ENCODE data around the gene TRIM43B. TPM values are rescaled to one million over a fixed set of nuclear protein-coding genes. Genes with fewer than 3 reads are reported as not detected.
"Not testable (repeated sequence)": the region's sequence is repeated elsewhere in the genome, so short reads cannot be mapped to it uniquely, and the experiment has no call there.

TRIM43B gene
- total RNA-seq, 1 experiment from 2014 or later: not detected

- H3K79me2 ChIP-seq (ENCODE audit: insufficient read depth, low read length); intact Hi-C loops (cut with micrococcal nuclease); H3K9me3 ChIP-seq (ENCODE audit: control insufficient read depth in 1 of 2, insufficient read depth in 1 of 2, low read depth in 1 of 2, low read length in 2 of 2); H3K4me1 ChIP-seq (ENCODE audit: control insufficient read depth in 1 of 2, insufficient read depth in 2 of 2, low read length in 2 of 2); BruUV-seq (replicated peaks); RAD21 ChIA-PET (ENCODE audit: low non-redundant PET in 1 of 2, low total read pairs in 2 of 2, uncharacterized antibody in 2 of 2, unreplicated experiment in 2 of 2); H4K20me1 ChIP-seq (ENCODE audit: insufficient read depth); H3K27me3 ChIP-seq (ENCODE audit: insufficient read depth, low read length); H3K27ac ChIP-seq (ENCODE audit: low read depth, low read length); H3K4me2 ChIP-seq (ENCODE audit: low read length); H3K9me2 ChIP-seq (ENCODE audit: insufficient read depth); POLR2A ChIA-PET; ATAC-seq; H3K9ac ChIP-seq (ENCODE audit: low read length); H3K4me3 ChIP-seq (replicated peaks in 1 of 2; ENCODE audit: low read depth in 1 of 2, low read length in 2 of 2); H2AFZ ChIP-seq (ENCODE audit: low read depth, low read length, poor library complexity, severe bottlenecking); DNase-seq (ENCODE audit: low read depth, low spot score); H3K36me3 ChIP-seq (ENCODE audit: control insufficient read depth in 1 of 2, insufficient read depth in 2 of 2, low read length in 2 of 2); CTCF ChIA-PET: not testable (repeated sequence)
These were observed 9.5 kb downstream of the TRIM43B start for GRCh38 chr2:95475025-95475424.

- H3K4me2 ChIP-seq (ENCODE audit: low read length); H2AFZ ChIP-seq (ENCODE audit: low read depth, low read length, poor library complexity, severe bottlenecking); H3K9me3 ChIP-seq (ENCODE audit: control insufficient read depth in 1 of 2, insufficient read depth in 1 of 2, low read depth in 1 of 2, low read length in 2 of 2); DNase-seq (ENCODE audit: low read depth, low spot score); H4K20me1 ChIP-seq (ENCODE audit: insufficient read depth); H3K27ac ChIP-seq (ENCODE audit: low read depth, low read length); ATAC-seq; RAD21 ChIA-PET (ENCODE audit: low non-redundant PET in 1 of 2, low total read pairs in 2 of 2, uncharacterized antibody in 2 of 2, unreplicated experiment in 2 of 2); POLR2A ChIA-PET; H3K4me1 ChIP-seq (ENCODE audit: control insufficient read depth in 1 of 2, insufficient read depth in 2 of 2, low read length in 2 of 2); intact Hi-C loops (cut with micrococcal nuclease); H3K79me2 ChIP-seq (ENCODE audit: insufficient read depth, low read length); H3K9me2 ChIP-seq (ENCODE audit: insufficient read depth); H3K9ac ChIP-seq (ENCODE audit: low read length); CTCF ChIA-PET; H3K36me3 ChIP-seq (ENCODE audit: control insufficient read depth in 1 of 2, insufficient read depth in 2 of 2, low read length in 2 of 2); H3K27me3 ChIP-seq (ENCODE audit: insufficient read depth, low read length); H3K4me3 ChIP-seq (replicated peaks in 1 of 2; ENCODE audit: low read depth in 1 of 2, low read length in 2 of 2); BruUV-seq (replicated peaks): not testable (repeated sequence)
These were observed 16.6 kb downstream of the TRIM43B start for GRCh38 chr2:95467984-95468383.

GRCh38 chr2:95466572-95466971 lies 18.0 kb downstream of the TRIM43B start:
- CTCF ChIA-PET: not testable (repeated sequence)

GRCh38 chr2:95463292-95463691 lies 21.3 kb downstream of the TRIM43B start:
- CTCF ChIA-PET; H4K20me1 ChIP-seq (ENCODE audit: insufficient read depth); H3K27ac ChIP-seq (ENCODE audit: low read depth, low read length); H3K36me3 ChIP-seq (ENCODE audit: control insufficient read depth in 1 of 2, insufficient read depth in 2 of 2, low read length in 2 of 2); BruUV-seq (replicated peaks); RAD21 ChIA-PET (ENCODE audit: low non-redundant PET in 1 of 2, low total read pairs in 2 of 2, uncharacterized antibody in 2 of 2, unreplicated experiment in 2 of 2); H2AFZ ChIP-seq (ENCODE audit: low read depth, low read length, poor library complexity, severe bottlenecking); H3K9me3 ChIP-seq (ENCODE audit: control insufficient read depth in 1 of 2, insufficient read depth in 1 of 2, low read depth in 1 of 2, low read length in 2 of 2); H3K4me3 ChIP-seq (replicated peaks in 1 of 2; ENCODE audit: low read depth in 1 of 2, low read length in 2 of 2); H3K4me2 ChIP-seq (ENCODE audit: low read length); H3K4me1 ChIP-seq (ENCODE audit: control insufficient read depth in 1 of 2, insufficient read depth in 2 of 2, low read length in 2 of 2); POLR2A ChIA-PET; ATAC-seq; H3K9ac ChIP-seq (ENCODE audit: low read length); H3K9me2 ChIP-seq (ENCODE audit: insufficient read depth); H3K79me2 ChIP-seq (ENCODE audit: insufficient read depth, low read length); H3K27me3 ChIP-seq (ENCODE audit: insufficient read depth, low read length); DNase-seq (ENCODE audit: low read depth, low spot score); intact Hi-C loops (cut with micrococcal nuclease): not testable (repeated sequence)

More at GRCh38 chr2:95466572-95466971, 18.0 kb downstream of the TRIM43B start:
- BruUV-seq (replicated peaks); H3K36me3 ChIP-seq (ENCODE audit: control insufficient read depth in 1 of 2, insufficient read depth in 2 of 2, low read length in 2 of 2); H3K79me2 ChIP-seq (ENCODE audit: insufficient read depth, low read length); DNase-seq (ENCODE audit: low read depth, low spot score); H4K20me1 ChIP-seq (ENCODE audit: insufficient read depth); H3K9ac ChIP-seq (ENCODE audit: low read length); intact Hi-C loops (cut with micrococcal nuclease); ATAC-seq; H3K4me3 ChIP-seq (replicated peaks in 1 of 2; ENCODE audit: low read depth in 1 of 2, low read length in 2 of 2); H2AFZ ChIP-seq (ENCODE audit: low read depth, low read length, poor library complexity, severe bottlenecking); POLR2A ChIA-PET; H3K4me1 ChIP-seq (ENCODE audit: control insufficient read depth in 1 of 2, insufficient read depth in 2 of 2, low read length in 2 of 2); H3K27ac ChIP-seq (ENCODE audit: low read depth, low read length); H3K9me2 ChIP-seq (ENCODE audit: insufficient read depth); H3K9me3 ChIP-seq (ENCODE audit: control insufficient read depth in 1 of 2, insufficient read depth in 1 of 2, low read depth in 1 of 2, low read length in 2 of 2); RAD21 ChIA-PET (ENCODE audit: low non-redundant PET in 1 of 2, low total read pairs in 2 of 2, uncharacterized antibody in 2 of 2, unreplicated experiment in 2 of 2); H3K4me2 ChIP-seq (ENCODE audit: low read length); H3K27me3 ChIP-seq (ENCODE audit: insufficient read depth, low read length): not testable (repeated sequence)

GRCh38 chr2:95445317-95445716 lies 39.2 kb downstream of the TRIM43B start:
- RAD21 ChIA-PET (ENCODE audit: low non-redundant PET in 1 of 2, low total read pairs in 2 of 2, uncharacterized antibody in 2 of 2, unreplicated experiment in 2 of 2); CTCF ChIA-PET; DNase-seq (ENCODE audit: low read depth, low spot score); H3K9me3 ChIP-seq (ENCODE audit: control insufficient read depth in 1 of 2, insufficient read depth in 1 of 2, low read depth in 1 of 2, low read length in 2 of 2); POLR2A ChIA-PET; H2AFZ ChIP-seq (ENCODE audit: low read depth, low read length, poor library complexity, severe bottlenecking); H3K4me2 ChIP-seq (ENCODE audit: low read length); H4K20me1 ChIP-seq (ENCODE audit: insufficient read depth); H3K27me3 ChIP-seq (ENCODE audit: insufficient read depth, low read length); H3K4me3 ChIP-seq (replicated peaks in 1 of 2; ENCODE audit: low read depth in 1 of 2, low read length in 2 of 2); H3K79me2 ChIP-seq (ENCODE audit: insufficient read depth, low read length); H3K27ac ChIP-seq (ENCODE audit: low read depth, low read length); ATAC-seq; intact Hi-C loops (cut with micrococcal nuclease); H3K9ac ChIP-seq (ENCODE audit: low read length); H3K9me2 ChIP-seq (ENCODE audit: insufficient read depth); H3K4me1 ChIP-seq (ENCODE audit: control insufficient read depth in 1 of 2, insufficient read depth in 2 of 2, low read length in 2 of 2); H3K36me3 ChIP-seq (ENCODE audit: control insufficient read depth in 1 of 2, insufficient read depth in 2 of 2, low read length in 2 of 2); BruUV-seq (replicated peaks): not testable (repeated sequence)

All from HCT116 (cell line).